ENCODE measurements around the gene GP1BB.
A peak's percentile ranks its signal among the peaks of the same experiment; 100 is the strongest.
"Not testable (repeated sequence)": the region's sequence is repeated elsewhere in the genome, so short reads cannot be mapped to it uniquely, and the experiment has no call there.

The GP1BB gene

GRCh38 chr22:19714312-19715187 lies 8.8 kb upstream of the GP1BB start, which contains the start of gene SEPTIN5:
Gene SEPTIN5 (plus strand): TSS chr22:19714503. CDS start chr22:19714589, 86 bp downstream.
- DNase-seq: no peak

- DNase-seq: no peak
These were observed 8.0 kb upstream of the GP1BB start for GRCh38 chr22:19715188-19715930.

GRCh38 chr22:19716041-19716828 lies 7.1 kb upstream of the GP1BB start:
- no peak for DNase-seq

DNA sequence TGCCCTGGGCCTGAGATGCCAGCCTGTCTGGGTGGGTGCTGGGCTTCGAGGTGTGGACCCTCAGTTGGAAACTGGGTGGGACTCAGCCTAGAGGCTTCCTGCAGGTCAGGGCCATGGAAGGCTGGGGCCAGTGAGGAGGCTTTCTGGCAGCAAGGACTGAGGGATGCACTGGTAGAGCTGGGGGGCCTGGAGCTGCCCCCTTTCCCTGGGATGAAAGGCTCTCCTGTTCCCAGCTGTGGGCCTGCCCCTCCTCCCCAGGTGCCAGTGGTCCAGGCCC lies 6.6 kb upstream of the GP1BB start:
- no peak for DNase-seq

GRCh38 chr22:19717181-19717580 lies 6.2 kb upstream of the GP1BB start:
- no peak for DNase-seq

DNA sequence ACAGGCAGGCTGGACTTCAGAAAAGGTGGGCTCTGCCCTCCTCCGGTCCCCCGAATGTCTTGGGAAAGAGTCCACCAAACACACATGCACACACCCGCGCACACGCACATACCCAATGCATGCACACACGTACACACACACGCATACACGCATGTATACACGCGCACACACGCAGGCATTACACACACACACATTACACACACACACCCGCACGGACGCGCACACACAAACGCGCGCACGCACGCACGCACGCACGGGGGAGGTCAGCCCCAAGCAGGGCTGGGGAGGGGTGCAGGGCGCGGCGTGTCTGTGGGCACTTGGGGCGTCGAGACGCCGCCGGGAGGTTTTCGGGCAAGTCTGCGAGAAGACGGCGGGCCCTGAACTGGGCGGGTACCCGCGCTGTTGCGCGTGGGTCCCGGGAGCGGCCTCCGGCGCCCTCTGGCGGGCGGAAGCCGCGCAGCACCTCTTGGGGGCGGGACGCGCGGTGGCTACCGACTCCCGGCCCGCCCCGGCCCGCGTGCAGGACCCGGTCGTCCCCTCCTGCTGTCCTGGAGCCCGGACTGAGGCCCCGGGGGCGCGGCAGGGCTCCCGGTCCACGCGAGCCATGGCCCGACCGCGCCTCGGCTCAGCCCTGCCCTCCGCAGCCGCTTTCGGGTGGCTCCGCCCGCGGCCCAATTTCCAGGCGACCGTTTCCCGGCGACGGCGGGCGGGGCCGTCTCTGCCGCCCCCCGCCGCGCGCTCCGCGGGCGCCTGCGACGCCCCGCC lies 5.5 kb upstream of the GP1BB start:
- DNase-seq: peak; percentile 75

- DNase-seq: no peak
These were observed 4.8 kb upstream of the GP1BB start for GRCh38 chr22:19718456-19719049.

DNA sequence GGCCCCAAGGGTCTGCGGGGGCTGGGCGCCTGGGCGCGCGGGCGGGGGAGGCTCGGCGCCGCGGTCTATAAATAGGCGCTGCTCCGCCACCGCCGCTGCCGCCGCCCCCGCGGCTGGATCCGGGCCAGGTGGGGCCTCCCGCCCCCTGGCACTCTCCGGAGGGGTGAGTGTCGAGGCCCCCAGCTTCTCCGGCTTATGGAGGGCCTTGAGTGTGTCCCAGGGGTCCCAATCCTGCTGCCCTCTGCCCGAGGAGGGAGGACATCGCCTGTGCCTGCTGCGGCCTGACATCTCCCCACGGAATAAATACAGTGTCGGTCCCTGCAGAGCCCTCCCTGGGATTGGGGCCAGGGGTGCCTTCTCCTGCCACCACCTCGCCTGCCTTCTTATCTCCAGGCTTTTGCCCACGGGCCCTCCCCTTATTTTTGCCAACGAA lies 4.3 kb upstream of the GP1BB start:
- DNase-seq: no peak

DNA sequence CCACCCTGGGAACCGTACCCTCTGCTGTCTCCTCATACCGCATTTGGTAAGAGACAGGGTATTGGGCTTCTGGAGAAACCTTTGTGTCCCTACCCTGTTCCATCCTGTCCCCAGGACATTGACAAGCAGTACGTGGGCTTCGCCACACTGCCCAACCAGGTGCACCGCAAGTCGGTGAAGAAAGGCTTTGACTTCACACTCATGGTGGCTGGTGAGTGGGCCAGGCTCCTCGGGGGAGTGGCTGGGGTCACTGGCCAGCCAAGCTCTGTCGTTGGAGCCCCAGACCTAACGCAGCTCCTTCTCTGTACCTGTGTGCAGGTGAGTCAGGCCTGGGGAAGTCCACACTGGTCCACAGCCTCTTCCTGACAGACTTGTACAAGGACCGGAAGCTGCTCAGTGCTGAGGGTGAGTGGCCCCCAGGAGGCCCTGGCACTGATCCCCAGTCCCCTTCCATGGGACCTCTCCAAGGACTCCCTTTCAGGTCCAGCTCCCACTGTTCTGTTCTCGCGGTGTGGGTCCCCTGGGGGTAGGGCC lies 3.8 kb upstream of the GP1BB start:
- no peak for DNase-seq

DNA sequence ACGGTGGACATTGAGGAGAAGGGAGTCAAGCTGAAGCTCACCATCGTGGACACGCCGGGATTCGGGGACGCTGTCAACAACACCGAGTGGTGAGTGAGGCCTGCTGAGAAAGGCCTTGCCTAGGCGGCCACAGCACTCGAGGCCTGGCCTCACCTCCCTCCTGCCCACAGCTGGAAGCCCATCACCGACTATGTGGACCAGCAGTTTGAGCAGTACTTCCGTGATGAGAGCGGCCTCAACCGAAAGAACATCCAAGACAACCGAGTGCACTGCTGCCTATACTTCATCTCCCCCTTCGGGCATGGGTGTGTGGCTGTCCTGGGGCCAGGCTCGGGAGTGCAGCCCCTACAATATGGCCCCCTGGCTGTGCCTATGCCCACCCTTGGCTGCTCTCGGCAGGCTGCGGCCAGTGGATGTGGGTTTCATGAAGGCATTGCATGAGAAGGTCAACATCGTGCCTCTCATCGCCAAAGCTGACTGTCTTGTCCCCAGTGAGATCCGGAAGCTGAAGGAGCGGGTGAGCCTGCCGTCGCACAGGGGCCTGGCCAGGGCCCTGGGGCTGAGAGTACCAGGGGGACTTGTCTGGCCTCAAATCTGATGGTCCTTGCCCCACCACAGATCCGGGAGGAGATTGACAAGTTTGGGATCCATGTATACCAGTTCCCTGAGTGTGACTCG lies 3.0 kb upstream of the GP1BB start:
- no peak for DNase-seq

- DNase-seq: no peak
These were observed 2.4 kb upstream of the GP1BB start for GRCh38 chr22:19720999-19721329.

DNA sequence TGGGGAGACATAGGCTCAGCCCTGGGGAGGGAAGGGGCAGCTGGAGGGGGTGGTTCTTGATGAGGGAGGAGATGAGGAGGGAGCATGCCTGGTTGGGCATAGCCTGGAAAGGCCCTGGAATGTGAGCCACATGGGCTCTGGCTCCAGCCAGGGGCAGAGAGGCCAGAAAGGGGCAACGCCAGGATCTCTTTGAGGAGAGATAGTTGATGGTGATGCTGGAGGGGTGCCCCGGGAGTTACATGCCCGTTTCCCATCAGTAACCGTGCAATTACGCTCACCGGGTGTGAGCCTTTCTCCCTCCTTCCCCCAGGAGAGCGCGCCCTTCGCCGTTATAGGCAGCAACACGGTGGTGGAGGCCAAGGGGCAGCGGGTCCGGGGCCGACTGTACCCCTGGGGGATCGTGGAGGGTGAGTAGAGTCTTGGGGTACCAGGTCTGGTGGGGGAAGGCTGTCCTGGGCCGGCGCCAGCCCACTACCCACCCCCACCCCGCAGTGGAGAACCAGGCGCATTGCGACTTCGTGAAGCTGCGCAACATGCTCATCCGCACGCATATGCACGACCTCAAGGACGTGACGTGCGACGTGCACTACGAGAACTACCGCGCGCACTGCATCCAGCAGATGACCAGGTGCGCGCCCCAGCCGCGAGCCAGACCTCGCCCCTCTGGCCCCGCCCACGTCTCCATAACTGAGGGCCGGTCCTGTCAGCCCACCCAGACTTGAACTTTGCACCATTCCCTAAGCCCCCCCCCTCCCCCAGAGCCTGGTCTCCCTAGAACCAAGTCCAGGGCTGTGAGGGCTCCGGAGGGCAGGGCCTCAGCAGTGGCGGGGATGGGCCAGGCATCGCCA lies 1.8 kb upstream of the GP1BB start:
- DNase-seq: no peak

GRCh38 chr22:19722178-19722981 lies 959 bp upstream of the GP1BB start:
- no peak for DNase-seq

DNA sequence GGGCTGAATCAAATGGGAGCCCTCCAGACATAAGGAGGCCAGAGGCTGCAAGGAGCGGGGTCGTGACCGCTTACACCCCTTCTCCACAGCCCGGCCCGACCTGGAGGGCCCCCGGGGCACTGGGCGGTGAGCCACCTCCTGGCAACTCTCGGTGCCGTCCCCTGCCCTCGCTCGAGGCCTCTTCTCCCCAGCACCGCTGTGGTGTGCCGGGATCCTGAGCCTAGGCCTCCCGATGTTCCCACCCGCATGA lies 432 bp upstream of the GP1BB start:
- no peak for DNase-seq

- DNase-seq: no peak
These were observed 866 bp downstream of the GP1BB start for GRCh38 chr22:19723983-19724827.

DNA sequence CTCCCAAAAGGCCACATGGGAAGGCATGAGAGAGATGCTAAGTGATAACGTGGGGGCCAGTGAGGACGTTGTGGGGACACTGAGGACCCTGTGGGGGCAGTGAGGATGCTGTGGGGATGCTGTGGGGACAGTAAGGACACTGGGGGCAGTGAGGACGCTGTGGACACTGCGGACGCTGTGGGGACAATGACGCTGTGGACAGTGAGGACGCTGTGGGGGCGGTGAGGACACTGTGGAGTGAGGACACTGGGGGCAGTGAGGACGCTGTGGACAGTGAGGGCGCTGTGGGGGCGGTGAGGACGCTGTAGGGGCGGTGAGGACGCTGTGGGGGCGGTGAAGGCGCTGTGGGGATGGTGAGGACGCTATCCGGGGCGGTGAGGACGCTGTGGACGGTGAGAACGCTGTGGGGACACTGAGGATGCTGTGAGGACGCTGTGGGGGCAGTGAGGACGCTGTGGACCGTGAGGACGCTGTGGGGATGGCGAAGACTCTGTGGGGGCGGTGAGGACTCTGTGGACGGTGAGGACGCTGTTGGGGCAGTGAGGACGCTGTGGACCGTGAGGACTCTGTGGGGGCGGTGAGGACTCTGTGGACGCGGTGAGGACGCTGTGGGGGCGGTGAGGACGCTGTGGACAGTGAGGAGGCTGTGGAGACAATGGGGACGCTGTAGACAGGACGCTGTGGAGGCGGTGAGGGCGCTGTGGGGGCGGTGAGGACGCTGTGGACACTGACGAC lies 1.8 kb downstream of the GP1BB start:
- DNase-seq: no peak

- not testable (repeated sequence) for DNase-seq
These were observed 2.9 kb downstream of the GP1BB start for GRCh38 chr22:19726064-19726788.
